OCI-LY7 (cell line): ENCODE results near the gene CDK14. TPM values are rescaled to one million over a fixed set of nuclear protein-coding genes. Genes with fewer than 3 reads are reported as not detected.

Experiments used
- BruUV-seq: library from RNA; stranded (reverse); fragments of 400-500 nt; replicated peaks from 2 replicates; lab custom pipeline; 2021; lab: Mats Ljungman, UMichigan
- CTCF ChIA-PET: fragments of 300-600 bp; sonication (Branson Sonifier 250); formaldehyde crosslinking; loops from one replicate; lab custom pipeline; 2022; ENCODE audit warnings: antibody characterized with exemption; ENCODE audit not compliant: unreplicated experiment; lab: Charles Lee
- POLR2A ChIA-PET: fragments of 300-600 bp; sonication (Branson Sonifier 250); formaldehyde crosslinking; loops from one replicate; lab custom pipeline; 2022; ENCODE audit warnings: antibody characterized with exemption; lab: Charles Lee
- DNase-seq: peaks from one replicate; pipeline ENCODE4 v3.0.0-alpha.2; 2015; ENCODE audit warnings: low spot score
- H2AFZ ChIP-seq: fragments of 200-600 bp; sonication (generic), shearing (Covaris generic); 2 replicates; pipeline ENCODE4 v1.6.1; 2014; ENCODE audit warnings: mild to moderate bottlenecking, antibody characterized with exemption, low read length, moderate library complexity
- H3K27ac ChIP-seq: fragments of 200-600 bp; sonication (generic); 2 replicates; pipeline ENCODE4 v1.5.1; 2014; ENCODE audit warnings: mixed run types, low read depth, mild to moderate bottlenecking, moderate library complexity, low read length, inconsistent platforms; ENCODE audit not compliant: poor library complexity, severe bottlenecking
- H3K36me3 ChIP-seq: fragments of 200-600 bp; sonication (generic); 2 replicates; pipeline ENCODE4 v1.6.1; 2014; ENCODE audit warnings: mild to moderate bottlenecking, antibody characterized with exemption, low read length, moderate library complexity, mixed read lengths; ENCODE audit not compliant: insufficient read depth
- H3K4me1 ChIP-seq: fragments of 200-600 bp; sonication (generic); 2 replicates; pipeline ENCODE4 v1.5.1; 2014; ENCODE audit warnings: mild to moderate bottlenecking, low read length; ENCODE audit not compliant: insufficient read depth, poor library complexity, severe bottlenecking
- H3K4me2 ChIP-seq: fragments of 200-600 bp; sonication (generic); 2 replicates; pipeline ENCODE4 v1.6.1; 2014; ENCODE audit warnings: mild to moderate bottlenecking, low read length
- H3K4me3 ChIP-seq: fragments of 200-600 bp; sonication (generic); 2 replicates; pipeline ENCODE4 v1.5.1; 2014; ENCODE audit warnings: mild to moderate bottlenecking, low read depth, low read length; ENCODE audit not compliant: poor library complexity, severe bottlenecking
- H3K79me2 ChIP-seq: fragments of 200-600 bp; sonication (generic); 2 replicates; pipeline ENCODE4 v1.6.1; 2016; ENCODE audit warnings: low read depth, mild to moderate bottlenecking, low read length, moderate library complexity, mixed read lengths; ENCODE audit not compliant: insufficient read depth
- H3K9me2 ChIP-seq: fragments of 200-600 bp; sonication (generic); 2 replicates; pipeline ENCODE4 v1.6.1; 2016; ENCODE audit warnings: mild to moderate bottlenecking, low read length, mixed read lengths; ENCODE audit not compliant: insufficient read depth
- H3K9me3 ChIP-seq: fragments of 200-600 bp; sonication (generic); 2 replicates; pipeline ENCODE4 v1.6.1; 2014; ENCODE audit warnings: mild to moderate bottlenecking, mixed run types, low read length, mixed read lengths
- H4K20me1 ChIP-seq: fragments of 200-600 bp; sonication (generic); 2 replicates; pipeline ENCODE4 v1.6.1; 2014; ENCODE audit warnings: mild to moderate bottlenecking, antibody characterized with exemption, low read length, moderate library complexity, mixed read lengths; ENCODE audit not compliant: insufficient read depth
- EZH2phosphoT487 ChIP-seq: fragments of 200-600 bp; sonication (generic); IDR thresholded peaks from 2 replicates; pipeline ENCODE4 v1.6.1; 2018; ENCODE audit warnings: low read depth, borderline replicate concordance, mild to moderate bottlenecking, mixed run types, antibody characterized with exemption, low read length, moderate library complexity, mixed read lengths
- intact Hi-C: fragments of 100-400 bp; cut with micrococcal nuclease; formaldehyde crosslinking; loops from one replicate; pipeline ENCODE4 v1.10.0; 2022; ENCODE audit not compliant: unreplicated experiment
- total RNA-seq, 2 experiments: library from RNA; depleted of rRNA in 1 of 2; stranded (reverse); fragments of >200 nt in 1 of 2; shearing (Covaris generic) in 1 of 2; gene quantifications; 2 replicates each; pipeline ENCODE4 v1.2.3, GENCODE V29; 2014 to 2022
- TF ChIP-seq, protein P1 (sequence below): fragments of 200-600 bp; sonication (generic); conservative IDR thresholded peaks from 2 replicates; pipeline ENCODE4 v1.5.1; 2014; ENCODE audit warnings: mild to moderate bottlenecking, antibody characterized with exemption, low read length, moderate library complexity, mixed read lengths

CDK14 gene
- total RNA-seq, 2 experiments from 2014 or later, result 90.7 to 111 TPM

GRCh38 chr7:90856351-90857070, 260.4 kb downstream of the CDK14 start:
- Histone ChIP-seq H3K9me3 (no peaks in the 10 kb centered on the region), H2AFZ (no peak overlapping the region), H3K4me3 (no peak overlapping the region), H3K79me2 (no peaks in the 10 kb centered on the region), H3K36me3 (peaks cover 12% of the 10 kb centered on the region), H3K9me2 (no peaks in the 10 kb centered on the region), H4K20me1 (no peaks in the 10 kb centered on the region), H3K4me2 (no peak overlapping the region), H3K4me1 (no peaks in the 10 kb centered on the region), H3K27ac (no peak overlapping the region)
- BruUV-seq, result no TSS peak
- no peak for TF ChIP-seq EZH2phosphoT487
- TF ChIP-seq, protein P1, sequence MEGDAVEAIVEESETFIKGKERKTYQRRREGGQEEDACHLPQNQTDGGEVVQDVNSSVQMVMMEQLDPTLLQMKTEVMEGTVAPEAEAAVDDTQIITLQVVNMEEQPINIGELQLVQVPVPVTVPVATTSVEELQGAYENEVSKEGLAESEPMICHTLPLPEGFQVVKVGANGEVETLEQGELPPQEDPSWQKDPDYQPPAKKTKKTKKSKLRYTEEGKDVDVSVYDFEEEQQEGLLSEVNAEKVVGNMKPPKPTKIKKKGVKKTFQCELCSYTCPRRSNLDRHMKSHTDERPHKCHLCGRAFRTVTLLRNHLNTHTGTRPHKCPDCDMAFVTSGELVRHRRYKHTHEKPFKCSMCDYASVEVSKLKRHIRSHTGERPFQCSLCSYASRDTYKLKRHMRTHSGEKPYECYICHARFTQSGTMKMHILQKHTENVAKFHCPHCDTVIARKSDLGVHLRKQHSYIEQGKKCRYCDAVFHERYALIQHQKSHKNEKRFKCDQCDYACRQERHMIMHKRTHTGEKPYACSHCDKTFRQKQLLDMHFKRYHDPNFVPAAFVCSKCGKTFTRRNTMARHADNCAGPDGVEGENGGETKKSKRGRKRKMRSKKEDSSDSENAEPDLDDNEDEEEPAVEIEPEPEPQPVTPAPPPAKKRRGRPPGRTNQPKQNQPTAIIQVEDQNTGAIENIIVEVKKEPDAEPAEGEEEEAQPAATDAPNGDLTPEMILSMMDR, result no peak
- DNase-seq, result no peak
- ChIA-PET CTCF (no interaction called here), POLR2A (interaction anchor here (0.6 to 0.7 kb wide), 2 partner anchors 23 to 178 kb away, joined by 3 read pairs; no protein-coding TSS in a partner anchor)
- intact Hi-C loops, result no loop called here

- Histone ChIP-seq H2AFZ (no peak overlapping the region), H3K4me2 (no peak overlapping the region), H3K4me1 (no peaks in the 10 kb centered on the region), H3K36me3 (peaks cover 12% of the 10 kb centered on the region), H4K20me1 (no peaks in the 10 kb centered on the region), H3K4me3 (no peak overlapping the region), H3K27ac (no peak overlapping the region), H3K9me3 (no peaks in the 10 kb centered on the region), H3K79me2 (no peaks in the 10 kb centered on the region), H3K9me2 (no peaks in the 10 kb centered on the region)
- TF ChIP-seq, protein P1, result no peak
- no peak for TF ChIP-seq EZH2phosphoT487
- ChIA-PET POLR2A (no interaction called here), CTCF (no interaction called here)
- DNase-seq, result no peak
- intact Hi-C loops, result no loop called here
- no TSS peak for BruUV-seq
Measured at GRCh38 chr7:90857603-90858002, 261.5 kb downstream of the CDK14 start.

DNA sequence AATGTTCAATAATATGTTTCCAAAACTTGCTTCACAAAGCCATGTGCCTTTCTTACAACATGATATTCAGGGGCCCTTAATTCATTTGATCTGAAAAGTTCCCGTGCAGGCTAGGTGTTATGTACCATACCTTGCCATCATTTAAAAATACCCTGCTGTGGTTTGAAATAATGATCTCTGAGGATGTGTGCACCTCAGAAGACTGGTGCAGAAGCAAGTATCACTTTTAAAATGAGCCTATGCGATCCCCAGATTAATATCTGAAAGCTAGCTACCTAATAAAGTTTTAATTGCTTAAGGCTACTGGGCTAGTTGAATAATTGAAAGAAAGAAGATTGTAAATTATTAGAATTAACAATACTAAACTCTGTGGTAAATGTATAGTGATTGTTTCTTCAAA, 262.4 kb downstream of the CDK14 start:
- Histone ChIP-seq H4K20me1 (no peaks in the 10 kb centered on the region), H3K9me3 (no peaks in the 10 kb centered on the region), H3K4me2 (no peak overlapping the region), H2AFZ (no peak overlapping the region), H3K27ac (no peak overlapping the region), H3K9me2 (no peaks in the 10 kb centered on the region), H3K4me3 (no peak overlapping the region), H3K79me2 (no peaks in the 10 kb centered on the region), H3K36me3 (peaks cover 5% of the 10 kb centered on the region), H3K4me1 (no peaks in the 10 kb centered on the region)
- TF ChIP-seq, protein P1, result no peak
- no peak for TF ChIP-seq EZH2phosphoT487
- POLR2A ChIA-PET, result no interaction called here
- no peak for DNase-seq
- CTCF ChIA-PET, result no interaction called here
- intact Hi-C loops, result no loop called here
- no TSS peak for BruUV-seq
